OCI-LY3 (cell line): ENCODE data around the gene METTL21C.

ENCODE experiments used
- H2AFZ ChIP-seq: fragments of 200-600, 300-600 bp; shearing (Covaris generic); 2 replicates; pipeline ENCODE4 v1.6.0; 2014; ENCODE audit warnings: antibody characterized with exemption, low read depth, low read length
- H3K27ac ChIP-seq: fragments of 200-600, 300-600 bp; sonication (generic); 2 replicates; pipeline ENCODE4 v1.5.1; 2014; ENCODE audit warnings: mild to moderate bottlenecking, low read length, moderate library complexity, mixed read lengths
- H3K27me3 ChIP-seq: fragments of 200-600, 300-600 bp; sonication (generic); 2 replicates; pipeline ENCODE4 v1.6.1; 2014; ENCODE audit warnings: low read depth, low read length, mixed read lengths
- H3K36me3 ChIP-seq: fragments of 200-600, 300-600 bp; sonication (generic); replicated peaks from 2 replicates; pipeline ENCODE3; 2014; ENCODE audit warnings: low read depth, low read length, mixed read lengths
- H3K4me1 ChIP-seq: fragments of 300-600, 200-600 bp; sonication (generic); 2 replicates; pipeline ENCODE4 v1.6.1; 2014; ENCODE audit warnings: low read length, mixed read lengths
- H3K4me2 ChIP-seq: fragments of 200-600, 300-600 bp; sonication (generic); 2 replicates; pipeline ENCODE4 v1.6.1; 2014; ENCODE audit warnings: low read length, mixed read lengths
- H3K4me3 ChIP-seq: fragments of 300-600, 200-600 bp; sonication (generic); 2 replicates; pipeline ENCODE4 v1.5.1; 2014; ENCODE audit warnings: antibody characterized with exemption, mild to moderate bottlenecking, low read length, moderate library complexity
- H3K79me2 ChIP-seq: fragments of 300-600, 200-600 bp; shearing (Covaris generic); 2 replicates; pipeline ENCODE4 v1.6.1; 2014; ENCODE audit warnings: mild to moderate bottlenecking, low read length, mixed read lengths
- H3K9ac ChIP-seq: fragments of 300-600, 200-600 bp; shearing (Covaris generic); 2 replicates; pipeline ENCODE4 v1.6.0; 2014; ENCODE audit warnings: mild to moderate bottlenecking, low read length, moderate library complexity
- H3K9me3 ChIP-seq: fragments of 200-600, 300-600 bp; shearing (Covaris generic); 2 replicates; pipeline ENCODE4 v1.6.1; 2014; ENCODE audit warnings: low read length, mixed read lengths; ENCODE audit not compliant: insufficient read depth
- H4K20me1 ChIP-seq: fragments of 200-600, 300-600 bp; sonication (generic); 2 replicates; pipeline ENCODE4 v1.6.1; 2016; ENCODE audit warnings: low read length, mixed read lengths; ENCODE audit not compliant: insufficient read depth
- CTCF ChIP-seq: fragments of 200-600, 300-600 bp; sonication (generic); IDR thresholded peaks from 2 replicates; pipeline ENCODE4 v1.5.1; 2014; ENCODE audit warnings: antibody characterized with exemption, low read length, low read depth
- EZH2phosphoT487 ChIP-seq: fragments of 200-600 bp; shearing (Covaris generic); IDR thresholded peaks from 2 replicates; pipeline ENCODE4 v1.6.1; 2018; ENCODE audit warnings: antibody characterized with exemption, mixed run types, low read depth

The METTL21C gene

GRCh38 chr13:102707467-102707866 lies 12.6 kb upstream of the METTL21C start:
- H3K4me1 ChIP-seq = no peaks in the 10 kb centered on the region
- no peaks in the 10 kb centered on the region for H3K9me3 ChIP-seq
- no peak for TF ChIP-seq CTCF
- TF ChIP-seq EZH2phosphoT487 = no peak
- no peak overlapping the region for H3K4me2 ChIP-seq
- peaks cover 11% of the 10 kb centered on the region for H3K27me3 ChIP-seq
- H4K20me1 ChIP-seq = no peaks in the 10 kb centered on the region
- no peak overlapping the region for H3K27ac ChIP-seq
- H3K9ac ChIP-seq = no peak overlapping the region
- no peaks in the 10 kb centered on the region for H3K36me3 ChIP-seq
- no peaks in the 10 kb centered on the region for H3K79me2 ChIP-seq
- H2AFZ ChIP-seq = no peak overlapping the region
- no peak overlapping the region for H3K4me3 ChIP-seq

- no peaks in the 10 kb centered on the region for H3K79me2 ChIP-seq
- no peaks in the 10 kb centered on the region for H4K20me1 ChIP-seq
- H3K9ac ChIP-seq = no peak overlapping the region
- H3K27me3 ChIP-seq = peaks cover 12% of the 10 kb centered on the region
- H3K36me3 ChIP-seq = no peaks in the 10 kb centered on the region
- H3K4me2 ChIP-seq = no peak overlapping the region
- TF ChIP-seq EZH2phosphoT487 (no peak), CTCF (no peak)
- H3K9me3 ChIP-seq = no peaks in the 10 kb centered on the region
- H2AFZ ChIP-seq = no peak overlapping the region
- no peak overlapping the region for H3K27ac ChIP-seq
- no peaks in the 10 kb centered on the region for H3K4me1 ChIP-seq
- no peak overlapping the region for H3K4me3 ChIP-seq
Measured at GRCh38 chr13:102704238-102705058, 9.6 kb upstream of the METTL21C start.

GRCh38 chr13:102703726-102704035 lies 8.8 kb upstream of the METTL21C start:
- no peak overlapping the region for H3K4me3 ChIP-seq
- TF ChIP-seq EZH2phosphoT487 = no peak
- TF ChIP-seq CTCF = no peak
- H3K4me2 ChIP-seq = no peak overlapping the region
- peaks cover 5% of the 10 kb centered on the region for H3K9me3 ChIP-seq
- no peaks in the 10 kb centered on the region for H3K79me2 ChIP-seq
- no peak overlapping the region for H2AFZ ChIP-seq
- H3K27me3 ChIP-seq = peaks cover 16% of the 10 kb centered on the region
- no peak overlapping the region for H3K9ac ChIP-seq
- no peaks in the 10 kb centered on the region for H3K36me3 ChIP-seq
- no peak overlapping the region for H3K27ac ChIP-seq
- no peaks in the 10 kb centered on the region for H4K20me1 ChIP-seq
- no peaks in the 10 kb centered on the region for H3K4me1 ChIP-seq

GRCh38 chr13:102702965-102703725 lies 8.3 kb upstream of the METTL21C start:
- no peak overlapping the region for H3K27ac ChIP-seq
- no peak overlapping the region for H2AFZ ChIP-seq
- TF ChIP-seq CTCF (no peak), EZH2phosphoT487 (no peak)
- no peak overlapping the region for H3K4me2 ChIP-seq
- no peak overlapping the region for H3K9ac ChIP-seq
- no peaks in the 10 kb centered on the region for H4K20me1 ChIP-seq
- H3K9me3 ChIP-seq = peaks cover 8% of the 10 kb centered on the region
- peaks cover 16% of the 10 kb centered on the region for H3K27me3 ChIP-seq
- no peaks in the 10 kb centered on the region for H3K4me1 ChIP-seq
- H3K4me3 ChIP-seq = no peak overlapping the region
- no peaks in the 10 kb centered on the region for H3K36me3 ChIP-seq
- H3K79me2 ChIP-seq = no peaks in the 10 kb centered on the region
